HepG2 (cell line): Measurements from ENCODE around the gene CFAP100.

Source experiments
- CENPX ChIP-seq: sonication (generic); formaldehyde crosslinking; IDR thresholded peaks from 2 replicates; pipeline ENCODE4 v1.9.0; 2021; ENCODE audit warnings: mild to moderate bottlenecking, missing genetic modification reagents, moderate library complexity
- GATAD2A ChIP-seq: IDR thresholded peaks from 2 replicates; pipeline ENCODE4 v1.6.1; 2016
- KAT8 ChIP-seq: IDR thresholded peaks from 2 replicates; pipeline ENCODE4 v1.6.1; 2016; ENCODE audit warnings: missing genetic modification reagents, missing compliant biosample characterization
- MLXIP ChIP-seq: sonication (generic); formaldehyde crosslinking; IDR thresholded peaks from 2 replicates; pipeline ENCODE4 v1.9.0; 2021; ENCODE audit warnings: missing genetic modification reagents, borderline replicate concordance
- RNF2 ChIP-seq: fragments of 450-650 bp; conservative IDR thresholded peaks from 2 replicates; pipeline ENCODE4 v1.6.1; 2016; ENCODE audit warnings: low read depth
- SIX4 ChIP-seq: sonication (generic); formaldehyde crosslinking; IDR thresholded peaks from 2 replicates; pipeline ENCODE4 v1.4.0; 2020; ENCODE audit warnings: missing genetic modification reagents
- SRF ChIP-seq: IDR thresholded peaks from 2 replicates; pipeline ENCODE4 v1.6.1; 2011; ENCODE audit warnings: mild to moderate bottlenecking, low read depth, low read length, moderate library complexity
- TP53 ChIP-seq: sonication (generic); formaldehyde crosslinking; conservative IDR thresholded peaks from 2 replicates; pipeline ENCODE4 v1.4.0; 2020; ENCODE audit warnings: missing genetic modification reagents
- TRIM24 ChIP-seq: sonication (generic); formaldehyde crosslinking; IDR thresholded peaks from 2 replicates; pipeline ENCODE4 v1.8.0; 2022; ENCODE audit warnings: mild to moderate bottlenecking, missing genetic modification reagents
- ZBTB49 ChIP-seq: sonication (generic); formaldehyde crosslinking; IDR thresholded peaks from 2 replicates; pipeline ENCODE4 v1.4.0; 2020; ENCODE audit warnings: missing genetic modification reagents, borderline replicate concordance
- ZNF709 ChIP-seq: sonication (generic); formaldehyde crosslinking; IDR thresholded peaks from 2 replicates; pipeline ENCODE4 v1.5.0; 2020; ENCODE audit warnings: mild to moderate bottlenecking, missing genetic modification reagents

- TF ChIP-seq ZNF709 (CRISPR knock-in tag) (no peak), SRF (no peak), CENPX (CRISPR knock-in tag) (no peak), RNF2 (no peak), MLXIP (CRISPR knock-in tag) (no peak), GATAD2A (no peak), TP53 (no peak), TRIM24 (no peak), KAT8 (no peak), SIX4 (no peak), ZBTB49 (CRISPR knock-in tag) (no peak)
These were observed 47.1 kb upstream of the CFAP100 start for GRCh38 chr3:126347543-126348161.
